H1 (cell line): ENCODE data around the gene HES2. TPM values are rescaled to one million over a fixed set of nuclear protein-coding genes. Genes with fewer than 3 reads are reported as not detected.

ENCODE experiments used
- ATF2 ChIP-seq: IDR thresholded peaks from 2 replicates; pipeline ENCODE4 v1.6.1; 2012; ENCODE audit warnings: low read length, inconsistent platforms
- CREB1 ChIP-seq: IDR thresholded peaks from 2 replicates; pipeline ENCODE4 v1.6.1; 2012; ENCODE audit warnings: inconsistent platforms
- CTBP2 ChIP-seq: IDR thresholded peaks from 2 replicates; pipeline ENCODE4 v1.7.0; 2011; ENCODE audit warnings: borderline replicate concordance, mild to moderate bottlenecking, moderate library complexity, mixed read lengths, low read length; ENCODE audit not compliant: insufficient read depth, insufficient read length
- E2F6 ChIP-seq: IDR thresholded peaks from 2 replicates; pipeline ENCODE4 v1.6.1; 2012; ENCODE audit warnings: inconsistent platforms
- EP300 ChIP-seq, 2 experiments: IDR thresholded peaks; 1 replicate in 1 of 2; 2 replicates in 1 of 2; pipeline ENCODE4 v1.6.1; 2011 to 2012; ENCODE audit warnings: low read depth in 2 of 2, low read length in 2 of 2, mild to moderate bottlenecking in 2 of 2, borderline replicate concordance in 1 of 2, inconsistent platforms in 1 of 2, moderate library complexity in 1 of 2
- FOSL1 ChIP-seq: IDR thresholded peaks from 2 replicates; pipeline ENCODE4 v1.6.1; 2011; ENCODE audit warnings: mild to moderate bottlenecking, low read depth, low read length, moderate library complexity; ENCODE audit not compliant: insufficient read depth
- HDAC6 ChIP-seq: IDR thresholded peaks from one replicate; pipeline ENCODE4 v1.7.1; 2012; ENCODE audit warnings: low read depth, mild to moderate bottlenecking, inconsistent platforms, low read length, moderate library complexity
- RAD21 ChIP-seq, 2 experiments: IDR thresholded peaks in 1 of 2; conservative IDR thresholded peaks in 1 of 2; 2 replicates each; pipeline ENCODE4 v1.6.1; 2011; ENCODE audit warnings: low read depth in 2 of 2, low read length in 2 of 2, improper control_type of control experiment in 1 of 2, inconsistent platforms in 1 of 2, mild to moderate bottlenecking in 1 of 2, moderate library complexity in 1 of 2
- SIN3A ChIP-seq, 2 experiments: IDR thresholded peaks in 1 of 2; conservative IDR thresholded peaks in 1 of 2; 2 replicates each; pipeline ENCODE4 v1.6.1; 2011 to 2012; ENCODE audit warnings: low read length in 2 of 2, improper control_type of control experiment in 1 of 2, low read depth in 1 of 2, mild to moderate bottlenecking in 1 of 2
- TEAD4 ChIP-seq: IDR thresholded peaks from 2 replicates; pipeline ENCODE4 v1.6.1; 2012; ENCODE audit warnings: low read depth, low read length, inconsistent platforms, mixed read lengths
- polyA plus RNA-seq, 7 experiments: library from polyadenylated mRNA; depleted of rRNA in 3 of 7; stranded (reverse) in 5 of 7; unstranded in 2 of 7; fragments of >200 nt in 5 of 7; fragments of 200-250 nt in 2 of 7; gene quantifications; 1 replicate in 5 of 7; 2 replicates in 1 of 7; 4 replicates in 1 of 7; pipeline versions ENCODE4 v1.2.1 to v1.2.3, GENCODE V29; 2011 to 2013; ENCODE audit warnings: missing spikeins in 2 of 7, mixed read lengths in 2 of 7
- total RNA-seq: library from RNA; stranded (reverse); fragmentation: NEBNext Ultra II Directional; extraction: Animal tissue kit (Norgen Biotek cat#: 25700); gene quantifications from 2 replicates; pipeline ENCODE4 v1.2.1, GENCODE V29; 2021

HES2 gene
- total and polyA plus RNA-seq, 2 of the 8 experiments (the other 6 are each of a cell fraction or from before 2014, with no cell fraction given): 0.15 to 0.53 TPM

- TF ChIP-seq RAD21 (IDR thresholded peaks at IDR 0.05 in 1 of 2, conservative IDR thresholded peaks at IDR 0.05 in 1 of 2; ENCODE audit: low read depth in 2 of 2, low read length in 2 of 2) (peak; percentile 43 to 66), E2F6 (peak; percentile 74), FOSL1 (no peak), TEAD4 (no peak), HDAC6 (no peak), EP300 (IDR thresholded peaks at IDR 0.05; ENCODE audit: borderline replicate concordance in 1 of 2, low read depth in 2 of 2, low read length in 2 of 2) (peak in 1 of 2 experiments; percentile 72; a peak in 1 of 3 replicates), SIN3A (conservative IDR thresholded peaks at IDR 0.05 in 1 of 2, IDR thresholded peaks at IDR 0.05 in 1 of 2; ENCODE audit: low read depth in 1 of 2, low read length in 2 of 2) (peak in 1 of 2 experiments; percentile 65; a peak in 1 of 4 replicates), CREB1 (peak; percentile 53), CTBP2 (no peak), ATF2 (0 out of 2 replicates have a peak, but pooled peaks have one; percentile 49)
Measured at GRCh38 chr1:6414443-6414844, 5.3 kb downstream of the HES2 start (continued).
